IMR-90 (cell line): ENCODE measurements around the gene NOD1. TPM values are rescaled to one million over a fixed set of nuclear protein-coding genes. Genes with fewer than 3 reads are reported as not detected.

ENCODE experiments used
- ATAC-seq: fragments of 200-7000 bp; cut with Tn5 transposase; 2 replicates; pipeline ENCODE4 v1.9.1; 2020; ENCODE audit warnings: low read depth, mild to moderate bottlenecking, moderate library complexity
- BruUV-seq: library from RNA; stranded (reverse); fragments of 400-500 nt; replicated peaks from 2 replicates; lab custom pipeline; 2021; lab: Mats Ljungman, UMichigan
- CTCF ChIA-PET: fragments of 300-600 bp; formaldehyde crosslinking; extraction: SDS; loops from one replicate; lab custom pipeline; 2021; ENCODE audit warnings: antibody characterized with exemption; lab: Yijun Ruan, JAX
- POLR2A ChIA-PET: fragments of 300-600 bp; sonication (Branson Sonifier 250); formaldehyde crosslinking; loops from one replicate; lab custom pipeline; 2022; ENCODE audit warnings: antibody characterized with exemption; ENCODE audit not compliant: unreplicated experiment; lab: Charles Lee
- DNase-seq: peaks from one replicate; pipeline ENCODE4 v3.0.0; 2013
- H2AFZ ChIP-seq: replicated peaks from 2 replicates; pipeline ENCODE3; 2013; ENCODE audit warnings: low read length, mild to moderate bottlenecking; ENCODE audit not compliant: poor library complexity
- H2AK5ac ChIP-seq: 2 replicates; pipeline ENCODE4 v1.6.1; 2013; ENCODE audit warnings: low read depth, low read length, inconsistent platforms
- H2AK9ac ChIP-seq: replicated peaks from 2 replicates; pipeline ENCODE3; 2013; ENCODE audit warnings: mild to moderate bottlenecking, low read depth, low read length, moderate library complexity; ENCODE audit not compliant: poor library complexity
- H2BK120ac ChIP-seq: 2 replicates; pipeline ENCODE4 v1.6.1; 2013; ENCODE audit warnings: low read depth, low read length, inconsistent platforms
- H2BK15ac ChIP-seq: 3 replicates; pipeline ENCODE4 v1.6.1; 2013; ENCODE audit warnings: low read depth, low read length, inconsistent platforms
- H2BK20ac ChIP-seq: 2 replicates; pipeline ENCODE4 v1.6.1; 2013; ENCODE audit warnings: low read depth, mild to moderate bottlenecking, inconsistent platforms, low read length, moderate library complexity
- H2BK5ac ChIP-seq: 2 replicates; pipeline ENCODE4 v1.6.1; 2013; ENCODE audit warnings: mild to moderate bottlenecking, low read depth, low read length, inconsistent platforms; ENCODE audit not compliant: poor library complexity, severe bottlenecking
- H3K14ac ChIP-seq: replicated peaks from 2 replicates; pipeline ENCODE4 v1.6.1; 2013; ENCODE audit warnings: low read depth, low read length, inconsistent platforms
- H3K18ac ChIP-seq: 2 replicates; pipeline ENCODE4 v1.6.1; 2013; ENCODE audit warnings: low read depth, low read length, control low read depth
- H3K23ac ChIP-seq: 2 replicates; pipeline ENCODE4 v1.6.1; 2013; ENCODE audit warnings: low read depth, low read length, inconsistent platforms
- H3K27ac ChIP-seq: 2 replicates; pipeline ENCODE4 v1.5.1; 2013; ENCODE audit warnings: mild to moderate bottlenecking, control low read depth, low read length; ENCODE audit not compliant: insufficient read depth
- H3K27me3 ChIP-seq: 2 replicates; pipeline ENCODE4 v1.6.1; 2013; ENCODE audit warnings: low read length; ENCODE audit not compliant: control insufficient read depth, insufficient read depth
- H3K36me3 ChIP-seq: 2 replicates; pipeline ENCODE4 v1.6.1; 2013; ENCODE audit warnings: low read length, mixed read lengths; ENCODE audit not compliant: control insufficient read depth, insufficient read depth
- H3K4ac ChIP-seq: 2 replicates; pipeline ENCODE4 v1.6.1; 2013; ENCODE audit warnings: low read depth, low read length, inconsistent platforms
- H3K4me1 ChIP-seq: 2 replicates; pipeline ENCODE4 v1.6.1; 2013; ENCODE audit warnings: low read length, mixed read lengths; ENCODE audit not compliant: control insufficient read depth, insufficient read depth
- H3K4me2 ChIP-seq: 2 replicates; pipeline ENCODE4 v1.6.1; 2013; ENCODE audit warnings: low read depth, mild to moderate bottlenecking, control low read depth, low read length, moderate library complexity
- H3K4me3 ChIP-seq: 2 replicates; pipeline ENCODE4 v1.5.1; 2013; ENCODE audit warnings: low read depth, mild to moderate bottlenecking, control low read depth, low read length, moderate library complexity; ENCODE audit not compliant: insufficient read depth
- H3K56ac ChIP-seq: 2 replicates; pipeline ENCODE4 v1.6.1; 2013; ENCODE audit warnings: low read length, inconsistent platforms; ENCODE audit not compliant: insufficient read depth; ENCODE audit errors: extremely low read depth
- H3K79me1 ChIP-seq, 2 experiments: 2 replicates each; pipeline ENCODE4 v1.6.1; 2013; ENCODE audit warnings: low read length in 2 of 2, inconsistent platforms in 1 of 2, low read depth in 1 of 2
- H3K9ac ChIP-seq: 2 replicates; pipeline ENCODE4 v1.6.1; 2013; ENCODE audit warnings: low read depth, low read length, control low read depth
- H3K9me1 ChIP-seq: 2 replicates; pipeline ENCODE4 v1.6.1; 2013; ENCODE audit warnings: low read length, inconsistent platforms; ENCODE audit not compliant: insufficient read depth
- H3K9me3 ChIP-seq: 2 replicates; pipeline ENCODE4 v1.6.1; 2013; ENCODE audit warnings: low read length; ENCODE audit not compliant: control insufficient read depth, insufficient read depth
- H4K20me1 ChIP-seq: 2 replicates; pipeline ENCODE4 v1.6.1; 2013; ENCODE audit warnings: low read length, inconsistent platforms; ENCODE audit not compliant: insufficient read depth
- H4K5ac ChIP-seq: 2 replicates; pipeline ENCODE4 v1.6.1; 2013; ENCODE audit warnings: mild to moderate bottlenecking, low read depth, low read length, control low read depth
- H4K8ac ChIP-seq, 2 experiments: 2 replicates each; pipeline ENCODE4 v1.6.1; 2013; ENCODE audit warnings: low read depth in 2 of 2, low read length in 2 of 2, control low read depth in 1 of 2, inconsistent platforms in 1 of 2
- H4K91ac ChIP-seq: 2 replicates; pipeline ENCODE4 v1.6.1; 2013; ENCODE audit warnings: low read depth, low read length, inconsistent platforms; ENCODE audit not compliant: insufficient read depth
- BHLHE40 ChIP-seq: fragments of 150-350 bp; IDR thresholded peaks from 2 replicates; pipeline ENCODE4 v1.6.1; 2016; ENCODE audit warnings: mild to moderate bottlenecking, low read depth, low read length
- CHD1 ChIP-seq: IDR thresholded peaks from 2 replicates; pipeline ENCODE4 v1.6.1; 2012; ENCODE audit warnings: low read depth, low read length, improper control_type of control experiment
- CTCF ChIP-seq: conservative IDR thresholded peaks from 2 replicates; pipeline ENCODE4 v1.5.1; 2012; ENCODE audit warnings: mild to moderate bottlenecking, low read depth, low read length, improper control_type of control experiment
- FOS ChIP-seq: fragments of 150-350 bp; IDR thresholded peaks from 2 replicates; pipeline ENCODE4 v1.6.1; 2016; ENCODE audit warnings: low read depth, low read length
- MAFK ChIP-seq: IDR thresholded peaks from 2 replicates; pipeline ENCODE4 v1.6.1; 2012; ENCODE audit warnings: low read depth, low read length, improper control_type of control experiment
- MAZ ChIP-seq: IDR thresholded peaks from 2 replicates; pipeline ENCODE4 v1.6.1; 2012; ENCODE audit warnings: low read depth, mild to moderate bottlenecking, low read length, improper control_type of control experiment, moderate library complexity, borderline replicate concordance
- MXI1 ChIP-seq: IDR thresholded peaks from 2 replicates; pipeline ENCODE4 v1.6.1; 2012; ENCODE audit warnings: low read depth, mild to moderate bottlenecking, low read length, moderate library complexity, borderline replicate concordance
- NFE2L2 ChIP-seq: fragments of 150-350 bp; IDR thresholded peaks from 2 replicates; pipeline ENCODE4 v1.6.1; 2016; ENCODE audit warnings: low read depth, mild to moderate bottlenecking, low read length
- POLR2A ChIP-seq: IDR thresholded peaks from 2 replicates; pipeline ENCODE4 v1.6.1; 2012; ENCODE audit warnings: mild to moderate bottlenecking, low read depth, low read length
- RAD21 ChIP-seq: IDR thresholded peaks from 2 replicates; pipeline ENCODE4 v1.6.1; 2012; ENCODE audit warnings: low read length, improper control_type of control experiment
- RCOR1 ChIP-seq: IDR thresholded peaks from 2 replicates; pipeline ENCODE4 v1.6.1; 2012; ENCODE audit warnings: mild to moderate bottlenecking, low read length, improper control_type of control experiment; ENCODE audit not compliant: insufficient replicate concordance
- RFX5 ChIP-seq: IDR thresholded peaks from 2 replicates; pipeline ENCODE4 v1.8.0; 2012; ENCODE audit warnings: low read depth, mild to moderate bottlenecking, low read length, moderate library complexity
- SMC3 ChIP-seq: fragments of 150-350 bp; IDR thresholded peaks from 2 replicates; pipeline ENCODE4 v1.6.1; 2016; ENCODE audit warnings: low read depth, mild to moderate bottlenecking, antibody characterized with exemption, low read length, moderate library complexity
- USF2 ChIP-seq: fragments of 150-350 bp; IDR thresholded peaks from 2 replicates; pipeline ENCODE4 v1.6.1; 2017; ENCODE audit warnings: mild to moderate bottlenecking, antibody characterized with exemption, low read length, low read depth
- WGBS, 2 experiments: methylation state at CpG; one replicate each; pipeline versions ENCODE4 v1.1.5 to v1.1.7; 2013; ENCODE audit warnings: missing lambda C conversion rate in 2 of 2; ENCODE audit not compliant: insufficient read length in 1 of 2; ENCODE audit errors: extremely low coverage in 2 of 2; 5-methylcytosine and 5-hydroxymethylcytosine counted together
- dilution Hi-C: fragments of 300-500 bp; cut with HindIII; formaldehyde crosslinking; loops from one replicate; pipeline ENCODE4 v1.14.3; 2018; ENCODE audit warnings: low sequenced_read_pairs; ENCODE audit not compliant: unreplicated experiment
- in situ Hi-C: fragments of 300-500 bp; cut with MboI; formaldehyde crosslinking; loops from 3 replicates; pipeline ENCODE4 v1.14.3; 2019; ENCODE audit warnings: low sequenced_read_pairs, inconsistent platforms, mixed read lengths
- intact Hi-C: fragments of 100-400 bp; cut with micrococcal nuclease; formaldehyde crosslinking; loops from 2 replicates; pipeline ENCODE4 v1.10.0; 2022
- polyA plus RNA-seq, 3 experiments: library from polyadenylated mRNA; depleted of rRNA; stranded (reverse); fragments of >200 nt; gene quantifications; 2 replicates each; pipeline ENCODE4 v1.2.3, GENCODE V29; 2012; ENCODE audit warnings: low replicate concordance in 1 of 3
- total RNA-seq: library from RNA; depleted of rRNA; stranded (reverse); fragments of >200 nt; gene quantifications from 2 replicates; pipeline ENCODE4 v1.2.3, GENCODE V29; 2012

NOD1 gene
- total and polyA plus RNA-seq, 2 of the 4 experiments (the other 2 are of a cell fraction), result 1.8 to 3.0 TPM

- H4K8ac ChIP-seq, result peak overlapping the region; percentile 55 to 84; a peak in 3 of 4 replicates
- in situ Hi-C loops (no loop called here), intact Hi-C loops (no loop called here), dilution Hi-C loops (no loop called here)
- ChIA-PET POLR2A (no interaction called here), CTCF (interaction anchor here (1.0 to 1.8 kb wide), 5 partner anchors 9 to 305 kb away, joined by 3 to 11 read pairs (median 4); partner anchors contain the start of gene NOD1)
- peak overlapping the region; percentile 36; the same call in 1 of the 2 replicates for H3K23ac ChIP-seq
- H2AK9ac ChIP-seq, result no peak overlapping the region
- peak overlapping the region; percentile 25; the same call in 1 of the 2 replicates for H3K4me2 ChIP-seq
- H3K4me1 ChIP-seq, result peaks cover 42% of the 10 kb centered on the region
- WGBS, 2 experiments, result 0% methylated on average over 3 of the region's 5 CpGs; no CpG with 5 or more reads in 1 of the 2 experiments
- peak; percentile 99 for DNase-seq
- peak overlapping the region; percentile 91; the same call in 1 of the 2 replicates for H3K18ac ChIP-seq
- peak overlapping the region; percentile 89 for H3K4ac ChIP-seq
- 0 out of 2 replicates have a peak overlapping the region, but pooled peaks have one; percentile 61 for H2AK5ac ChIP-seq
- H3K9me3 ChIP-seq, result no peaks in the 10 kb centered on the region
- H2BK5ac ChIP-seq, result peak overlapping the region; percentile 67
- peak overlapping the region; percentile 27; the same call in 1 of the 2 replicates for H3K56ac ChIP-seq
- no peak overlapping the region for H3K4me3 ChIP-seq
- peaks cover 12 to 58% of the 10 kb centered on the region in 2 experiments for H3K79me1 ChIP-seq
- H2BK20ac ChIP-seq, result peak overlapping the region; percentile 62
- H4K20me1 ChIP-seq, result peaks cover 9% of the 10 kb centered on the region
- H3K27me3 ChIP-seq, result no peaks in the 10 kb centered on the region
- no peak overlapping the region for H3K9ac ChIP-seq
- ATAC-seq, result peak; percentile 89
- H4K5ac ChIP-seq, result peak overlapping the region; percentile 86; the same call in 1 of the 2 replicates
- H3K14ac ChIP-seq, result peak overlapping the region; percentile 40; the same call in 1 of the 2 replicates
- H3K9me1 ChIP-seq, result peaks cover 22% of the 10 kb centered on the region
- H4K91ac ChIP-seq, result peak overlapping the region; percentile 68; the same call in 1 of the 2 replicates
- peak overlapping the region; percentile 88; the same call in 2 of the 3 replicates for H2BK15ac ChIP-seq
- peak overlapping the region; percentile 66; the same call in 1 of the 2 replicates for H3K27ac ChIP-seq
- peak overlapping the region; percentile 79 for H2AFZ ChIP-seq
- H3K36me3 ChIP-seq, result no peaks in the 10 kb centered on the region
- H2BK120ac ChIP-seq, result peak overlapping the region; percentile 46
- no TSS peak for BruUV-seq
- TF ChIP-seq FOS, result peak; percentile 51; the same call in 1 of the 2 replicates
- TF ChIP-seq POLR2A, result peak; percentile 57; the same call in 1 of the 2 replicates
- TF ChIP-seq RCOR1, result peak; percentile 95
- TF ChIP-seq NFE2L2, result 0 out of 2 replicates have a peak, but pooled peaks have one; percentile 15
- no peak for TF ChIP-seq MXI1
- peak; percentile 67; the same call in 1 of the 2 replicates for TF ChIP-seq MAFK
- TF ChIP-seq SMC3, result peak; percentile 22; the same call in 1 of the 2 replicates
- no peak for TF ChIP-seq USF2
- no peak for TF ChIP-seq RFX5
- TF ChIP-seq CTCF, result peak; percentile 72
- peak; percentile 57 for TF ChIP-seq RAD21
- peak; percentile 16; the same call in 1 of the 2 replicates for TF ChIP-seq BHLHE40
- peak; percentile 57; the same call in 1 of the 2 replicates for TF ChIP-seq CHD1
- peak; percentile 89 for TF ChIP-seq MAZ
Measured at GRCh38 chr7:30469303-30469702, 9.3 kb downstream of the NOD1 start.
